Myometrial cell (primary cell): ENCODE data around the gene ABCA8. TPM values are rescaled to one million over a fixed set of nuclear protein-coding genes. Genes with fewer than 3 reads are reported as not detected.

Experiments
- total RNA-seq: library from RNA; depleted of rRNA; stranded (reverse); fragments of >200 nt; gene quantifications from 2 replicates; pipeline ENCODE4 v1.2.3, GENCODE V29; 2015

ABCA8 gene
- total RNA-seq, result 19.7 and 23.6 TPM in 2 replicates

GRCh38 chr17:68955181-68955841 is at the start of gene ABCA8:
ABCA8 (minus strand) TSS chr17:68955392; CDS start chr17:68942034, 13,358 bp downstream.

Other genes with a start within 250 kb of the ABCA8 start
- gene ABCA9, start 105.5 kb upstream of the ABCA8 start, total RNA-seq, result 0.35 and 0.58 TPM in 2 replicates
- 14.2 and 16.4 TPM in 2 replicates for gene ABCA6, start 186.5 kb upstream of the ABCA8 start, total RNA-seq